ENCODE measurements around the gene CACNA2D2. TPM values are rescaled to one million over a fixed set of nuclear protein-coding genes. Genes with fewer than 3 reads are reported as not detected.

Gene CACNA2D2
- total and polyA plus RNA-seq, 4 donors = 28.2 to 111 (median 69.1) TPM

DNA sequence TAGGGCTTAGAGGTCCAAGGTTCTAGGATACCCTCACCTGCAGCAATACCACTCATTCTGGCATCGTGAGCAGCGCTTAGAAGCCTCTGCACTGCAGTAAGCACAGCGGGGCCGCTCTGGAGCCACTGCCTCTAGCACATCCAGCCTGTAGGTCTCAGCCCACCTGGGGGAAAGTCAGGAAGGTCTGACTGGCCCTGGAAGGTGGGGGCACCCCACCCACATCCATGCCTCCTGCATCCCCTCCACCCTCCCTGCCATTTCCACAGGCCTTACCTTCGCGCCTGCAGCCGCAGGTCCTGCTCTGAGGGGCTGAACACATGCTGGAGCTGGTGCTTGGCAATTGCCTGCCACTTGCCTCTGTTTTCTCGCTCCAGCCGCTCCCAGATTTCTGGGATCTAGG is 161.9 kb downstream of the CACNA2D2 start:
- Histone ChIP-seq H3K27me3 (ENCODE audit: control insufficient read depth in 3 of 3, insufficient read depth in 3 of 3, low read length in 2 of 3) (peaks cover 0 to 5% (median 0%) of the 10 kb centered on the region in 3 donors), H3K36me3 (ENCODE audit: control insufficient read depth in 4 of 4, insufficient read depth in 4 of 4, low read length in 4 of 4) (no peaks in the 10 kb centered on the region), H3K27ac (ENCODE audit: low read depth in 1 of 2, low read length in 1 of 2) (peak overlapping the region in 1 of 2 donors; percentile 92), H3K9me3 (ENCODE audit: control insufficient read depth in 4 of 4, insufficient read depth in 3 of 4, low read length in 3 of 4) (no peaks in the 10 kb centered on the region), H3K4me3 (peak overlapping the region; percentile 40), H3K4me1 (ENCODE audit: control insufficient read depth in 5 of 5, insufficient read depth in 5 of 5, low read length in 5 of 5) (peaks cover 0 to 55% (median 14%) of the 10 kb centered on the region in 5 donors), H3K9ac (ENCODE audit: insufficient read depth in 1 of 2, low read length in 2 of 2) (peak overlapping the region in 1 of 2 donors; percentile 82)
- TF ChIP-seq, protein P1, sequence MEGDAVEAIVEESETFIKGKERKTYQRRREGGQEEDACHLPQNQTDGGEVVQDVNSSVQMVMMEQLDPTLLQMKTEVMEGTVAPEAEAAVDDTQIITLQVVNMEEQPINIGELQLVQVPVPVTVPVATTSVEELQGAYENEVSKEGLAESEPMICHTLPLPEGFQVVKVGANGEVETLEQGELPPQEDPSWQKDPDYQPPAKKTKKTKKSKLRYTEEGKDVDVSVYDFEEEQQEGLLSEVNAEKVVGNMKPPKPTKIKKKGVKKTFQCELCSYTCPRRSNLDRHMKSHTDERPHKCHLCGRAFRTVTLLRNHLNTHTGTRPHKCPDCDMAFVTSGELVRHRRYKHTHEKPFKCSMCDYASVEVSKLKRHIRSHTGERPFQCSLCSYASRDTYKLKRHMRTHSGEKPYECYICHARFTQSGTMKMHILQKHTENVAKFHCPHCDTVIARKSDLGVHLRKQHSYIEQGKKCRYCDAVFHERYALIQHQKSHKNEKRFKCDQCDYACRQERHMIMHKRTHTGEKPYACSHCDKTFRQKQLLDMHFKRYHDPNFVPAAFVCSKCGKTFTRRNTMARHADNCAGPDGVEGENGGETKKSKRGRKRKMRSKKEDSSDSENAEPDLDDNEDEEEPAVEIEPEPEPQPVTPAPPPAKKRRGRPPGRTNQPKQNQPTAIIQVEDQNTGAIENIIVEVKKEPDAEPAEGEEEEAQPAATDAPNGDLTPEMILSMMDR (IDR thresholded peaks at IDR 0.05; ENCODE audit: control extremely low read depth, extremely low read depth) = no peak
- DNase-seq (no peak), ATAC-seq (ENCODE audit: insufficient read depth, low FRiP score) (no peak)
- WGBS, 2 donors = 80 to 89% methylated on average over 8 to 9 of the region's 9 CpGs

DNA sequence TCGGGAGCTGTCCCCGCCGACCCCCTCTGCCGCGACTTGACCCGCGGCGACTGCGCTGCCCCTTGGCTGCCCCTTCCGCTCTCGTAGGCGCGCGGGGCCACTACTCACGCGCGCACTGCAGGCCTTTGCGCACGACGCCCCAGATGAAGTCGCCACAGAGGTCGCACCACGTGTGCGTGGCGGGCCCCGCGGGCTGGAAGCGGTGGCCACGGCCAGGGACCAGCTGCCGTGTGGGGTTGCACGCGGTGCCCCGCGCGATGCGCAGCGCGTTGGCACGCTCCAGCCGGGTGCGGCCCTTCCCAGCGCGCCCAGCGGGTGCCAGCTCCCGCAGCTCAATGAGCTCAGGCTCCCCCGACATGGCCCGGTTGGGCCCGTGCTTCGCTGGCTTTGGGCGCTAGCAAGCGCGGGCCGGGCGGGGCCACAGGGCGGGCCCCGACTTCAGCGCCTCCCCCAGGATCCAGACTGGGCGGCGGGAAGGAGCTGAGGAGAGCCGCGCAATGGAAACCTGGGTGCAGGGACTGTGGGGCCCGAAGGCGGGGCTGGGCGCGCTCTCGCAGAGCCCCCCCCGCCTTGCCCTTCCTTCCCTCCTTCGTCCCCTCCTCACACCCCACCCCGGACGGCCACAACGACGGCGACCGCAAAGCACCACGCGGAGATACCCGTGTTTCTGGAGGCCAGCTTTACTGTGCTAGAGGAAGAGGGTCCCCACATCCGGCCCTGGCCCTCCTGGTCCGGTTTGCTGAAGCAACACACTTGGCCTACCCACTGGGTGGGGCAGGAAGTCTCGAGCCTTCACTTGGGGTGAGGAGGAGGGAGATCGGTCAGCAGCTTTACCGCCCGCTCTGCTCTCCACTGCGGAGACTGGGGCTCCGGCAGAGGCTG is 162.7 kb downstream of the CACNA2D2 start, which contains the start of gene RASSF1:
RASSF1 (minus strand) TSS at position 389 of the 882 bp plus-strand sequence; CDS start at position 358, 31 bp downstream.
- TF ChIP-seq, protein P1 (IDR thresholded peaks at IDR 0.05; ENCODE audit: control extremely low read depth, extremely low read depth) = no peak
- Histone ChIP-seq H3K9ac (ENCODE audit: insufficient read depth in 1 of 2, low read length in 2 of 2) (peak within 1 kb of the TSS; percentile 25 to 82), H3K4me3 (peak within 1 kb of the TSS; percentile 40), H3K9me3 (ENCODE audit: control insufficient read depth in 4 of 4, insufficient read depth in 3 of 4, low read length in 3 of 4) (no peaks in the 10 kb centered on the region), H3K27me3 (ENCODE audit: control insufficient read depth in 3 of 3, insufficient read depth in 3 of 3, low read length in 2 of 3) (peaks cover 0 to 5% (median 0%) of the 10 kb centered on the region in 3 donors), H3K27ac (ENCODE audit: low read depth in 1 of 2, low read length in 1 of 2) (peak within 1 kb of the TSS; percentile 77 to 92), H3K36me3 (ENCODE audit: control insufficient read depth in 4 of 4, insufficient read depth in 4 of 4, low read length in 4 of 4) (no peaks in the 10 kb centered on the region), H3K4me1 (ENCODE audit: control insufficient read depth in 5 of 5, insufficient read depth in 5 of 5, low read length in 5 of 5) (peaks cover 3 to 60% (median 17%) of the 10 kb centered on the region in 5 donors)
- WGBS, 2 donors = 2 to 3% methylated on average over 57 to 84 of the region's 85 CpGs
- DNase-seq (peak; percentile 67 to 84 (median 70)), ATAC-seq (ENCODE audit: insufficient read depth, low FRiP score) (peak; percentile 17)

DNA sequence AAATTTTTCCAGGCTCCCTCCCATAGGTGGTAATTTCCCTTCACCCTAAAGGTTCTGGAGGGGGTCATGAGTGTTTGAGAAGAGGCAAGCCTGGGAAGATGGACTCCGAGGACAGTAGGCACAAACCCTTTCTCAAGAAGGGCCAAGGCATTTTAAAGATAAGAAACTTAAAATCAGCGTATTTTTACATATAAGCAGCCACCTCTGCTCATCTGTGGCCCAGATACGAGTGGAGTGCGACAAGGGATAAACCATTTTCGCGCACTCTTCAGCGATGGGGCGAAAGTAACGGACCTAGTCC is 163.3 kb downstream of the CACNA2D2 start:
- H3K27me3 ChIP-seq (ENCODE audit: control insufficient read depth in 3 of 3, insufficient read depth in 3 of 3, low read length in 2 of 3) = peaks cover 0 to 5% (median 0%) of the 10 kb centered on the region in 3 donors
- H3K9me3 ChIP-seq (ENCODE audit: control insufficient read depth in 4 of 4, insufficient read depth in 3 of 4, low read length in 3 of 4) = no peaks in the 10 kb centered on the region
- peaks cover 3 to 58% (median 18%) of the 10 kb centered on the region in 5 donors for H3K4me1 ChIP-seq (ENCODE audit: control insufficient read depth in 5 of 5, insufficient read depth in 5 of 5, low read length in 5 of 5)
- TF ChIP-seq, protein P1 (IDR thresholded peaks at IDR 0.05; ENCODE audit: control extremely low read depth, extremely low read depth) = no peak
- H3K27ac ChIP-seq (ENCODE audit: low read depth in 1 of 2, low read length in 1 of 2) = peak overlapping the region; percentile 77 to 92
- no peaks in the 10 kb centered on the region for H3K36me3 ChIP-seq (ENCODE audit: control insufficient read depth in 4 of 4, insufficient read depth in 4 of 4, low read length in 4 of 4)
- ATAC-seq (ENCODE audit: insufficient read depth, low FRiP score) = no peak
- H3K4me3 ChIP-seq = peak overlapping the region; percentile 40
- WGBS, 2 donors = 17 to 30% methylated on average over 9 of the region's 9 CpGs
- peak overlapping the region; percentile 14 to 25 for H3K9ac ChIP-seq (ENCODE audit: insufficient read depth in 1 of 2, low read length in 2 of 2)
- peak in 1 of 3 donors; percentile 32 for DNase-seq

Data from lung (tissue), 12 donors.